Tibial artery (tissue), 4 donors: ENCODE results near the gene IRF2BPL.
A peak's percentile ranks its signal among the peaks of the same experiment; 100 is the strongest.

ENCODE experiments used
- DNase-seq, 2 donors: peaks; one replicate each; pipeline ENCODE4 v3.0.0-alpha.2; 2019
- H3K27ac ChIP-seq, 2 donors: fragments of 200-600 bp; sonication (generic) in 1 of 2; 1 replicate in 1 of 2; 2 replicates in 1 of 2; pipeline ENCODE4 v1.5.1; 2018 to 2019; ENCODE audit warnings: mild to moderate bottlenecking in 1 of 2
- H3K27me3 ChIP-seq, 2 donors: fragments of 200-600 bp; sonication (generic) in 1 of 2; one replicate each; pipeline versions ENCODE4 v1.5.1 to v1.6.0; 2016 to 2019
- H3K36me3 ChIP-seq, 3 donors: fragments of 200-600 bp; sonication (generic) in 2 of 3; one replicate each; pipeline ENCODE4 v1.5.1; 2016 to 2019; ENCODE audit warnings: mild to moderate bottlenecking in 2 of 3
- H3K4me1 ChIP-seq, 4 donors: fragments of 200-600 bp; sonication (generic) in 2 of 4; 1 replicate in 3 of 4; 2 replicates in 1 of 4; pipeline ENCODE4 v1.5.1; 2016 to 2019
- H3K4me3 ChIP-seq, 2 donors: fragments of 200-600 bp; sonication (generic) in 1 of 2; 1 replicate in 1 of 2; 2 replicates in 1 of 2; pipeline ENCODE4 v1.5.1; 2018 to 2019; ENCODE audit warnings: mild to moderate bottlenecking in 2 of 2
- H3K9me3 ChIP-seq, 3 donors: fragments of 200-600 bp; sonication (generic) in 1 of 3; one replicate each; pipeline ENCODE4 v1.5.1; 2016 to 2019
- intact Hi-C: fragments of 100-400 bp; cut with DNase I; formaldehyde crosslinking; loops from one replicate; pipeline ENCODE4 v1.15.0; 2023; ENCODE audit warnings: low total_unique reads
- TF ChIP-seq, protein P1 (sequence below), 2 experiments: fragments of 200-600 bp in 1 of 2; fragments of 450-650 bp in 1 of 2; IDR thresholded peaks; one replicate each; pipeline ENCODE4 v1.5.1; 2017 to 2019; ENCODE audit warnings: antibody characterized with exemption in 2 of 2, mild to moderate bottlenecking in 1 of 2, moderate library complexity in 1 of 2

The IRF2BPL gene

DNA sequence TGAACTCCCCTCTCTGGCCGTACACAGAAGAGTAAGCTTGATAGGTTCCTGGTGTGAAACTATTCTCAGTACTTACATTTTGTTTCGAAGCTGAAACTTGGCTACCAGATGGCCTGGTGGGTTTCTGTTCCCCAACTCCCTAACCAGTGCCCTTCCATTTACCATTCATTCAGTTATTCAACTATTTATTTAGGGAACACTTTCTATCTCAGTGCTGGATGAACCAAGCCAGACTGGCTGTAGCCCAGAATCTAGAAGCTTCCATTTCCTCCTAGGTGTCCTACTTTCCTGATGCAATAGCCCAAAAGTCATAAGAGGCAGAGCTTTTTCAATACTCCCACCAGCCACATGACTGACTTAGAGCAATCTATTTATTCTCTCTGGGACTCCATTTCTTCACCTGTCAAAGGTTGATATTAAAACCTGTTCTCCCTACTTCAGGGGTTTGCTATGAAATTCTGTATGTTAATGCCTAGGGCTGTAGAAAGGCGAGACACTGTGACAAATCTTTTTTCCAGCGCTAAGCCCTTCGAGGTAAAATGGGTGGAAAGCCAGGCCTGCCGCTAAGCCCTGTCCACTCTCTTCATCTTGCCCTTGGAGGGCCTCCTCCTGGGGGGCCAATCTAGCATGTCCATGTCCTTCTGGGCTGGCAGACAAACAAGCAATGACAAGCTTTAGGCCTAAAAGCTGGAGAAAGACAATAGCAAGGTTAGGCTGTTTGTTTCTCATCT is 8.1 kb upstream of the IRF2BPL start:
- TF ChIP-seq, protein P1, sequence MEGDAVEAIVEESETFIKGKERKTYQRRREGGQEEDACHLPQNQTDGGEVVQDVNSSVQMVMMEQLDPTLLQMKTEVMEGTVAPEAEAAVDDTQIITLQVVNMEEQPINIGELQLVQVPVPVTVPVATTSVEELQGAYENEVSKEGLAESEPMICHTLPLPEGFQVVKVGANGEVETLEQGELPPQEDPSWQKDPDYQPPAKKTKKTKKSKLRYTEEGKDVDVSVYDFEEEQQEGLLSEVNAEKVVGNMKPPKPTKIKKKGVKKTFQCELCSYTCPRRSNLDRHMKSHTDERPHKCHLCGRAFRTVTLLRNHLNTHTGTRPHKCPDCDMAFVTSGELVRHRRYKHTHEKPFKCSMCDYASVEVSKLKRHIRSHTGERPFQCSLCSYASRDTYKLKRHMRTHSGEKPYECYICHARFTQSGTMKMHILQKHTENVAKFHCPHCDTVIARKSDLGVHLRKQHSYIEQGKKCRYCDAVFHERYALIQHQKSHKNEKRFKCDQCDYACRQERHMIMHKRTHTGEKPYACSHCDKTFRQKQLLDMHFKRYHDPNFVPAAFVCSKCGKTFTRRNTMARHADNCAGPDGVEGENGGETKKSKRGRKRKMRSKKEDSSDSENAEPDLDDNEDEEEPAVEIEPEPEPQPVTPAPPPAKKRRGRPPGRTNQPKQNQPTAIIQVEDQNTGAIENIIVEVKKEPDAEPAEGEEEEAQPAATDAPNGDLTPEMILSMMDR (IDR thresholded peaks at IDR 0.05): no peak
- peaks cover 10 to 77% (median 69%) of the 10 kb centered on the region in 4 donors for H3K4me1 ChIP-seq

GRCh38 chr14:77035267-77035666 is 6.8 kb upstream of the IRF2BPL start:
- Histone ChIP-seq H3K27me3 (no peaks in the 10 kb centered on the region), H3K36me3 (no peaks in the 10 kb centered on the region), H3K9me3 (no peaks in the 10 kb centered on the region), H3K4me1 (peaks cover 0 to 77% (median 71%) of the 10 kb centered on the region in 4 donors), H3K4me3 (no peak overlapping the region), H3K27ac (peak overlapping the region in 1 of 2 donors; percentile 6)
- intact Hi-C loops: no loop called here
- DNase-seq: no peak
- TF ChIP-seq, protein P1 (IDR thresholded peaks at IDR 0.05): no peak

More for the DNA sequence above, 8.1 kb upstream of the IRF2BPL start:
- H3K27ac ChIP-seq: peak overlapping the region; percentile 38 to 88
- intact Hi-C loops: no loop called here
- no peaks in the 10 kb centered on the region for H3K36me3 ChIP-seq
- H3K27me3 ChIP-seq: no peaks in the 10 kb centered on the region
- H3K4me3 ChIP-seq: no peak overlapping the region
- no peaks in the 10 kb centered on the region for H3K9me3 ChIP-seq
- DNase-seq: no peak

GRCh38 chr14:77033622-77034589 is 5.4 kb upstream of the IRF2BPL start:
- TF ChIP-seq, protein P1 (IDR thresholded peaks at IDR 0.05): no peak
- peaks cover 0 to 80% (median 72%) of the 10 kb centered on the region in 4 donors for H3K4me1 ChIP-seq
- peak overlapping the region; percentile 97 to 99 for H3K27ac ChIP-seq
- no peaks in the 10 kb centered on the region for H3K27me3 ChIP-seq
- H3K4me3 ChIP-seq: peak overlapping the region; percentile 58 to 61
- no peaks in the 10 kb centered on the region for H3K36me3 ChIP-seq
- peak; percentile 83 to 93 for DNase-seq
- H3K9me3 ChIP-seq: no peaks in the 10 kb centered on the region
- intact Hi-C loops: no loop called here

- intact Hi-C loops: no loop called here
These were observed 4.5 kb upstream of the IRF2BPL start for GRCh38 chr14:77032844-77033621.

More at GRCh38 chr14:77032844-77033621, 4.5 kb upstream of the IRF2BPL start:
- H3K4me3 ChIP-seq: peak overlapping the region; percentile 58 to 61
- peak overlapping the region; percentile 97 to 99 for H3K27ac ChIP-seq
- peak; percentile 93 to 99 for DNase-seq
- H3K36me3 ChIP-seq: no peaks in the 10 kb centered on the region
- no peaks in the 10 kb centered on the region for H3K27me3 ChIP-seq
- H3K9me3 ChIP-seq: no peaks in the 10 kb centered on the region
- TF ChIP-seq, protein P1 (IDR thresholded peaks at IDR 0.05): peak in 1 of 2 experiments; percentile 29
- H3K4me1 ChIP-seq: peaks cover 0 to 72% (median 65%) of the 10 kb centered on the region in 4 donors
